ENCODE results near the gene KCTD18. TPM values are rescaled to one million over a fixed set of nuclear protein-coding genes. Genes with fewer than 3 reads are reported as not detected.

KCTD18 gene
- total RNA-seq, 6 experiments from 2014 or later = 11.2 to 14.6 (median 13.3) TPM

DNA sequence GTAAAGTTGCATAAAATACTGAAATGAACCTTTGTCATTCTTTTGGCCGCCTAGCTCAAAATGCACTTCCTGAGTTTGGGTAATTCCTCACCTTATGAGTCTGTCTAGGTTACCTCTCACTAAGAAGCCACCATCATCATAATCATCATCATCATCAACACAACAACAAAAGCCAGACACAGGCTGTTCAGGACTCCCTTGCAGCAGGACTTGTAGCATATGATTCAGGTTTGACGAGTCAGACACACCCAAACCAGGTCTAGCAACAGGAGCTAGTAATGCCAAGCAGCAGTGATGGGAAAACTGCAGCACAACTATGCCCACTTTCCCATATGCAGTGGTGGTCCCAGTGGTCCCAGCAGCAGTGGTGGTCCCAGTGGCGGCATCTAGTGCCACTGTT, 13.3 kb upstream of the KCTD18 start:
- DNase-seq = no peak
- peaks cover 22% of the 10 kb centered on the region for H3K4me1 Mint-ChIP-seq (ENCODE audit: low read depth)
- TF ChIP-seq, protein P1, sequence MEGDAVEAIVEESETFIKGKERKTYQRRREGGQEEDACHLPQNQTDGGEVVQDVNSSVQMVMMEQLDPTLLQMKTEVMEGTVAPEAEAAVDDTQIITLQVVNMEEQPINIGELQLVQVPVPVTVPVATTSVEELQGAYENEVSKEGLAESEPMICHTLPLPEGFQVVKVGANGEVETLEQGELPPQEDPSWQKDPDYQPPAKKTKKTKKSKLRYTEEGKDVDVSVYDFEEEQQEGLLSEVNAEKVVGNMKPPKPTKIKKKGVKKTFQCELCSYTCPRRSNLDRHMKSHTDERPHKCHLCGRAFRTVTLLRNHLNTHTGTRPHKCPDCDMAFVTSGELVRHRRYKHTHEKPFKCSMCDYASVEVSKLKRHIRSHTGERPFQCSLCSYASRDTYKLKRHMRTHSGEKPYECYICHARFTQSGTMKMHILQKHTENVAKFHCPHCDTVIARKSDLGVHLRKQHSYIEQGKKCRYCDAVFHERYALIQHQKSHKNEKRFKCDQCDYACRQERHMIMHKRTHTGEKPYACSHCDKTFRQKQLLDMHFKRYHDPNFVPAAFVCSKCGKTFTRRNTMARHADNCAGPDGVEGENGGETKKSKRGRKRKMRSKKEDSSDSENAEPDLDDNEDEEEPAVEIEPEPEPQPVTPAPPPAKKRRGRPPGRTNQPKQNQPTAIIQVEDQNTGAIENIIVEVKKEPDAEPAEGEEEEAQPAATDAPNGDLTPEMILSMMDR (IDR thresholded peaks at IDR 0.05) = no peak
- H3K36me3 Mint-ChIP-seq (ENCODE audit: low read depth) = no peaks in the 10 kb centered on the region
- peaks cover 8% of the 10 kb centered on the region for H3K27me3 Mint-ChIP-seq (ENCODE audit: insufficient read depth)
- H3K27ac Mint-ChIP-seq = no peak overlapping the region
- no peaks in the 10 kb centered on the region for H3K9me3 Mint-ChIP-seq
- H3K4me3 Mint-ChIP-seq = no peak overlapping the region

DNA sequence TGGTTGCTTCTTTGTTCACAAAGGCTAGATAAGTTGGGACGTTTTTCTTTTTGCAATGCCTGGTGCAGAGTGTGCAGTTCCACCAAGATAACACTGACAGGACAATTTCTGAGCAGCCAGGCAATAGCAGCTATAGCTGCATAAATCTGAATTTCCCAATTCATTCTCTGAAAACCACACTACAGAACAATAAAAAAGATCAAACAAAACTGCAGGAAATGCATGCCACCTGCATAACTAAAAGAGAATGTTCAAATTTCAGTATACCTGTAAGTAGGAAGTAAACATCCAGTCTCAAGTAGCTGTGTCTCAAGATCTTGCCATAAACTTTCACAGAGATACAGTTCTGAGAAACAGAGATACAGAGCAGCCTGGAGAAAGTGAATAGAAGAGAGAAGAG, 5.3 kb upstream of the KCTD18 start:
- Mint-ChIP-seq H3K27ac (no peak overlapping the region), H3K36me3 (ENCODE audit: low read depth) (peaks cover 9% of the 10 kb centered on the region; the same call in 1 of the 2 replicates), H3K9me3 (peaks cover 16% of the 10 kb centered on the region), H3K4me1 (ENCODE audit: low read depth) (peaks cover 4% of the 10 kb centered on the region), H3K4me3 (no peak overlapping the region), H3K27me3 (ENCODE audit: insufficient read depth) (peaks cover 9% of the 10 kb centered on the region)
- DNase-seq = no peak
- TF ChIP-seq, protein P1 (IDR thresholded peaks at IDR 0.05) = no peak

DNA sequence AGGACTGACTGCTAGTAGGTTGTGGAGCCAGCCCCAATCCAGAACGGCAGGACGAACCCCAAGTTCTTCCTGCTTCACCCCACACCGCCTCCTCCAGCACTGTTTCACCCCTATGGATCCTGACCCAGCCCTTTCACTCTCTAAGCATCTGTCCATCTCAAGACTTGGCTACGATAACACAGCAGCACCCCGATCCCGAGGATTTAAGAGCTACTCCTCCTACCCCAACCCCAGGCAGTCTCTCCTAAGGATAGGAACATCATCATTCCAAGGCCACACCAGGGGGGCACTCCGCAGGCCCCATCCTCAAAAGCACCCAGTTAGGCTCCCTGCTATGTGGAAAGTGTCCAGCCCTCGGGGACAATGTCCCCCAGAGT, 645 bp downstream of the KCTD18 start:
- Mint-ChIP-seq H3K27ac (peak overlapping the region; percentile 75), H3K36me3 (ENCODE audit: low read depth) (no peaks in the 10 kb centered on the region), H3K4me3 (peak overlapping the region; percentile 88), H3K9me3 (no peaks in the 10 kb centered on the region), H3K27me3 (ENCODE audit: insufficient read depth) (no peaks in the 10 kb centered on the region), H3K4me1 (ENCODE audit: low read depth) (peaks cover 15% of the 10 kb centered on the region)
- DNase-seq = no peak
- TF ChIP-seq, protein P1 (IDR thresholded peaks at IDR 0.05) = no peak

DNA sequence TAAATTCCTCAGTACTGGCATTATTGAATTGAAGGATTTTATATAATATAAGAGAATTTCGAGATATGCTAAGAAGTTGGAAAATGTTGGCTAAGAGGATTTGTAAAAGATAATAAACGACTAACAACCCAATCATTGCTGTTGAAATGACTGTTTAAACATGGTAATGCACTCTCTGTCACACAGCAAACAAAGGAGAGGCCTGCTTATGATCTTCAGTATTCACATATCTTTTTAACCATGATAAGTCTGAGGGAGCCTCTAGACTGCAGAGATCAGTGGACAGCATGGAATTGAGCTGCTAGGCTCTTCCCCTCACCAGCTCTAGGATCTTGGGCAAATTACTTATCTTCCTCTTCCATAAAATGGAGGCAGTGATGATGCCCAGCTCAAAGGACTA, 2.7 kb downstream of the KCTD18 start:
- no peak overlapping the region for H3K27ac Mint-ChIP-seq
- H3K9me3 Mint-ChIP-seq = no peaks in the 10 kb centered on the region
- TF ChIP-seq, protein P1 (IDR thresholded peaks at IDR 0.05) = no peak
- H3K27me3 Mint-ChIP-seq (ENCODE audit: insufficient read depth) = no peaks in the 10 kb centered on the region
- no peak for DNase-seq
- H3K36me3 Mint-ChIP-seq (ENCODE audit: low read depth) = peaks cover 7% of the 10 kb centered on the region
- H3K4me3 Mint-ChIP-seq = no peak overlapping the region
- H3K4me1 Mint-ChIP-seq (ENCODE audit: low read depth) = peaks cover 15% of the 10 kb centered on the region

DNA sequence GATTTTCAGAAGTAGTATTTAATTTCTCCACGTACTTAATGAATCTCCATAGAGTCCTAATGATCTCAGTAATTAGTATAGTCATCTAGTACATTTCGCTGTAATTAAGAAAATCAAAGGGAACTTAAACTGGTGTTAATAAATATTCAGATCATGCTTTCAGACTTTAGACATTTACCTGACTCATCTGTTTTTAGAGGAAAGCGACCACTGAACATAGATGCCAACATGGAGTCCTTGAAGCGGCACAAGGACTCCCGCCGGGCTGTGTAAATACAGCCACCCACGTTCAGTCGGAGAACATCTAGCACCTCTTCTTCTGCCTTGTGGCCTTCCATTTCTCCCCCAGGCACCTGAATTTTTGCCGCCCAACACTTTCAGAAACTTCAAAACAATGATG, 3.2 kb downstream of the KCTD18 start:
- TF ChIP-seq, protein P1 (IDR thresholded peaks at IDR 0.05) = no peak
- peaks cover 15% of the 10 kb centered on the region for H3K4me1 Mint-ChIP-seq (ENCODE audit: low read depth)
- no peaks in the 10 kb centered on the region for H3K27me3 Mint-ChIP-seq (ENCODE audit: insufficient read depth)
- H3K36me3 Mint-ChIP-seq (ENCODE audit: low read depth) = peaks cover 9% of the 10 kb centered on the region
- no peaks in the 10 kb centered on the region for H3K9me3 Mint-ChIP-seq
- no peak overlapping the region for H3K4me3 Mint-ChIP-seq
- H3K27ac Mint-ChIP-seq = no peak overlapping the region
- no peak for DNase-seq

DNA sequence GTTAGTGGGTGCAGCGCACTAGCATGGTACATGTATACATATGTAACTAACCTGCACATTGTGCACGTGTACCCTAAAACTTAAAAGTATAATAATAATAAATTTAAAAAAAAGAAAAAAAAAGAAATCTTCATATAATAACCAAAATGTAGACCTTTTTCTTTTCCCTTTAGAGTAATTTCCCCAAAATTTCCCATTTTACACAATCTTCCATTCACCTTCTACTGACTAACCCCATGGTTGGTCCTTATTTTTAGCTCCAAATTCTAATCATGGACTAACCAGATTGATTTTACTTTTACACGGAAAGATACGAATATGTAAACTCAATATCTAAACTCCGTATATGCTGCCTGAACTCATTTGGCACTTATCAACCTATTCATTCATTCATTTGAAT, 7.7 kb downstream of the KCTD18 start:
- Mint-ChIP-seq H3K9me3 (no peaks in the 10 kb centered on the region), H3K4me1 (ENCODE audit: low read depth) (0 out of 2 replicates have a peak, but pooled peaks cover 5% of the 10 kb centered on the region), H3K4me3 (no peak overlapping the region), H3K27ac (no peak overlapping the region), H3K27me3 (ENCODE audit: insufficient read depth) (no peaks in the 10 kb centered on the region; the same call in 1 of the 2 replicates), H3K36me3 (ENCODE audit: low read depth) (peaks cover 22% of the 10 kb centered on the region)
- DNase-seq = no peak
- TF ChIP-seq, protein P1 (IDR thresholded peaks at IDR 0.05) = no peak

Measured in HFFc6 (cell line).